K562 (cell line): ENCODE data around the gene ANKRD24. TPM values are rescaled to one million over a fixed set of nuclear protein-coding genes. Genes with fewer than 3 reads are reported as not detected.

Experiments used
- ATAC-seq: fragments of 200-7000 bp; cut with Tn5 transposase; 3 replicates; pipeline ENCODE4 v1.9.1; 2020; ENCODE audit warnings: moderate library complexity
- BruUV-seq: library from RNA; stranded (reverse); fragments of 400-500 nt; replicated peaks from 2 replicates; lab custom pipeline; 2021; lab: Mats Ljungman, UMichigan
- CTCF ChIA-PET: fragments of 300-600 bp; formaldehyde crosslinking; extraction: SDS; loops from one replicate; lab custom pipeline; 2021; ENCODE audit warnings: low intra/inter-chr PET ratio; lab: Yijun Ruan, JAX
- POLR2A ChIA-PET: fragments of 300-600, 350-650 bp; sonication (Branson Sonifier 250); formaldehyde crosslinking; extraction: SDS; loops from one replicate; lab custom pipeline; 2021; ENCODE audit warnings: antibody characterized with exemption, inconsistent platforms; lab: Yijun Ruan, JAX
- DNase-seq, 4 experiments: peaks; one replicate each; pipeline versions ENCODE4 v3.0.0 to v3.0.0-alpha.2; 2011 to 2018; ENCODE audit warnings: low spot score in 3 of 4, mixed read lengths in 3 of 4; ENCODE audit errors: extremely low read depth in 1 of 4
- FAIRE-seq: peaks from 2 replicates; lab custom pipeline; 2011; peaks lifted over from hg19 to GRCh38; lab: Jason Lieb, UNC
- H2AFZ ChIP-seq: 2 replicates; pipeline ENCODE4 v1.6.0; 2011; ENCODE audit warnings: low read depth, low read length, control low read depth, inconsistent platforms
- H3K27ac ChIP-seq: fragments of 200-600 bp; 3 replicates; pipeline ENCODE4 v1.8.0; 2011; ENCODE audit warnings: low read depth, mild to moderate bottlenecking, control low read depth, inconsistent platforms, low read length, moderate library complexity, mixed read lengths; ENCODE audit errors: extremely low read depth
- H3K27me3 ChIP-seq, 2 experiments: fragments of 300-600 bp in 1 of 2; 2 replicates in 1 of 2; 3 replicates in 1 of 2; pipeline versions ENCODE4 v1.6.0 to v1.8.0; 2011; ENCODE audit warnings: inconsistent platforms in 2 of 2, low read length in 2 of 2, mild to moderate bottlenecking in 1 of 2, mixed read lengths in 1 of 2, moderate library complexity in 1 of 2; ENCODE audit not compliant: control insufficient read depth in 2 of 2, insufficient read depth in 2 of 2
- H3K36me3 ChIP-seq: fragments of 300-600 bp; 3 replicates; pipeline ENCODE4 v1.8.0; 2011; ENCODE audit warnings: mild to moderate bottlenecking, low read length, inconsistent platforms; ENCODE audit not compliant: control insufficient read depth, insufficient read depth
- H3K4me1 ChIP-seq, 2 experiments: fragments of 200-600 bp in 1 of 2; replicated peaks in 1 of 2; 2 replicates in 1 of 2; 3 replicates in 1 of 2; pipeline versions ENCODE4 v1.5.1 to v1.8.0; 2011; ENCODE audit warnings: inconsistent platforms in 2 of 2, low read length in 2 of 2, mild to moderate bottlenecking in 1 of 2, mixed read lengths in 1 of 2, moderate library complexity in 1 of 2; ENCODE audit not compliant: control insufficient read depth in 2 of 2, insufficient read depth in 2 of 2
- H3K4me2 ChIP-seq: 2 replicates; pipeline ENCODE4 v1.6.1; 2011; ENCODE audit warnings: low read length, control low read depth, inconsistent platforms, mixed read lengths; ENCODE audit not compliant: insufficient read depth
- H3K4me3 ChIP-seq: fragments of 200-600 bp; sonication (generic), shearing (Covaris generic); 2 replicates; pipeline ENCODE4 v1.5.1; 2016; ENCODE audit warnings: control low read depth, inconsistent platforms
- H3K79me2 ChIP-seq: fragments of 200-600 bp; 3 replicates; pipeline ENCODE4 v1.8.0; 2011; ENCODE audit warnings: low read length, inconsistent platforms; ENCODE audit not compliant: control insufficient read depth, insufficient read depth
- H3K9ac ChIP-seq, 2 experiments: 2 replicates each; pipeline versions ENCODE4 v1.6.0 to v1.6.1; 2011; ENCODE audit warnings: low read depth in 2 of 2, low read length in 2 of 2, control low read depth in 1 of 2, inconsistent platforms in 1 of 2, mild to moderate bottlenecking in 1 of 2, mixed read lengths in 1 of 2; ENCODE audit not compliant: insufficient read depth in 1 of 2
- H3K9me1 ChIP-seq: one replicate; pipeline ENCODE4 v1.6.0; 2011; ENCODE audit warnings: inconsistent platforms, mild to moderate bottlenecking, low read length, moderate library complexity; ENCODE audit not compliant: control insufficient read depth, insufficient read depth
- H3K9me3 ChIP-seq: replicated peaks from 2 replicates; pipeline ENCODE4 v1.5.1; 2011; ENCODE audit warnings: low read depth, low read length, inconsistent platforms; ENCODE audit not compliant: control insufficient read depth, insufficient read depth
- H4K20me1 ChIP-seq: replicated peaks from 2 replicates; pipeline ENCODE4 v1.6.1; 2011; ENCODE audit warnings: low read length, inconsistent platforms, mixed read lengths; ENCODE audit not compliant: control insufficient read depth, insufficient read depth
- POLR2G ChIP-seq: fragments of 200-400 bp; formaldehyde crosslinking; IDR thresholded peaks from 2 replicates; pipeline ENCODE4 v1.6.1; 2017; ENCODE audit warnings: low read depth, mild to moderate bottlenecking, antibody characterized with exemption, low read length, moderate library complexity
- SLC30A9 ChIP-seq: fragments of 250-450 bp; sonication (Bioruptor Pico); IDR thresholded peaks from 2 replicates; pipeline ENCODE4 v1.8.0; 2022; ENCODE audit warnings: mild to moderate bottlenecking, moderate library complexity
- ZBTB7A ChIP-seq: IDR thresholded peaks from 2 replicates; pipeline ENCODE4 v1.6.1; 2011; ENCODE audit warnings: low read depth, mild to moderate bottlenecking, low read length, moderate library complexity, borderline replicate concordance; ENCODE audit not compliant: control insufficient read depth
- WGBS: fragments of 100-300 bp; shearing (Covaris generic); methylation state at CpG from one replicate; pipeline ENCODE4 v1.1.6; 2016; ENCODE audit warnings: low coverage, mixed read lengths; ENCODE audit not compliant: insufficient coverage; ENCODE audit errors: missing lambda C conversion rate; 5-methylcytosine and 5-hydroxymethylcytosine counted together
- in situ Hi-C: fragments of 300-500 bp; cut with MboI; formaldehyde crosslinking; loops from 4 replicates; pipeline ENCODE4 v1.15.0; 2018; ENCODE audit warnings: inconsistent platforms, mixed read lengths
- intact Hi-C: fragments of 100-400 bp; cut with micrococcal nuclease; formaldehyde crosslinking; loops from 2 replicates; pipeline ENCODE4 v1.14.2; 2022
- polyA plus RNA-seq, 8 experiments: library from polyadenylated mRNA; depleted of rRNA in 4 of 8; stranded (reverse) in 5 of 8; unstranded in 3 of 8; fragments of >200 nt; fragmentation: Nextera tagmentation in 2 of 8; fragmentation: Illumina TruSeq in 1 of 8; extraction: Ambion mirVana in 2 of 8; extraction: Trizol in 1 of 8; gene quantifications; 2 replicates each; pipeline versions ENCODE4 v1.2.1 to v1.2.3, GENCODE V29; 2011 to 2014; ENCODE audit warnings: inconsistent platforms in 1 of 8, missing spikeins in 1 of 8
- total RNA-seq, 7 experiments: library from RNA; depleted of rRNA in 6 of 7; stranded (reverse); fragments of >200 nt in 6 of 7; fragmentation: Illumina TruSeq in 2 of 7; extraction: Trizol in 2 of 7; gene quantifications; 2 replicates each; pipeline versions ENCODE4 v1.2.1 to v1.2.3, GENCODE V29; 2011 to 2021; ENCODE audit warnings: low replicate concordance in 1 of 7
- TF ChIP-seq, protein P1 (sequence below): sonication (generic); formaldehyde crosslinking; IDR thresholded peaks from 2 replicates; pipeline ENCODE4 v1.8.0; 2022; ENCODE audit warnings: missing genetic modification reagents, mild to moderate bottlenecking, moderate library complexity, borderline replicate concordance

ANKRD24 gene
- total and polyA plus RNA-seq, 9 of the 15 experiments (the other 6 are each of a cell fraction or from before 2014, with no cell fraction given): 0.07 to 0.12 (median 0.09) TPM; not detected in 5

DNA sequence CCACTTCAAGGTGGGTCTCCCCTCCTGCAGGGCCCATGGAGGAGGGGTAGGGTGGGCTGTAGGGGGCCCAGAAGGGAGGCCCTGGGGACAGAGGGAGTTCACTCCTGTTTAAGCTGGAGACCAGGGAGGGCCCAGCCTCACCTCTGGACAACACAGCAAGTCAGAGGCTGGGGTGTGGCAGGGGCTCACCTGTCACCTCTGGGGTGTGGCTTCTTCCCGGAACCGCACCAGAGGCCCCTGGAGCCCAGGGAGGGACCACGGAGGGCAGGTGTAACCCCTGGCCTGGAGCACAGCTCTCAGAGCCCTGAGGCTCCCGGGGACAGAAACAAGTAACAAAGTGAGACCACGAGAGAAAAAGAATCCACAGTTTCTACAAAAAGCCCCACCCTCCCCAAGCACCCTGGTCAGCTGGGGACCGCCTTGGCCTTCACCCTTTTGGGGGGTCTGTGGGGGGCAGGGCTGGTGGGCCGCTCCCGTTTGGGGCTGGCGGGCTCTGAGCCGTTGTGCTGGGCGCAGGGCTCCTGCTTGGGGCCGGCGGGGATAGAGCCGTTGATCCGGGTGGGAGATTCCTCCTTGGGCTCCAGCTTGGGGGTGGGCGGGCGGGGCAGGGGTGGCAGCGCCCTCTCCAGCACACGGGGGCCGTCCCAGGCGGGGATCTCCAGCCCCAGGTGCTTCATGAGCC lies 8.1 kb upstream of the ANKRD24 start:
- Histone ChIP-seq H3K9ac (peak overlapping the region in 1 of 2 experiments; percentile 64; a peak in 1 of 4 replicates), H3K27ac (no peak overlapping the region), H2AFZ (no peak overlapping the region), H3K36me3 (peaks cover 16% of the 10 kb centered on the region; the same call in 1 of the 3 replicates), H3K79me2 (no peaks in the 10 kb centered on the region), H3K4me3 (no peak overlapping the region), H3K9me1 (no peaks in the 10 kb centered on the region), H4K20me1 (peaks cover 12% of the 10 kb centered on the region; the same call in 1 of the 2 replicates), H3K4me1 (peaks cover 0 to 47% of the 10 kb centered on the region in 2 experiments; a peak in 2 of 5 replicates), H3K4me2 (no peak overlapping the region), H3K27me3 (peaks cover 8 to 26% of the 10 kb centered on the region in 2 experiments; a peak in 4 of 5 replicates), H3K9me3 (no peaks in the 10 kb centered on the region)
- ATAC-seq (peak; percentile 53), FAIRE-seq (no peak), DNase-seq (peak in 1 of 4 experiments; percentile 25)
- in situ Hi-C loops (no loop called here), intact Hi-C loops (no loop called here)
- TF ChIP-seq, protein P1, sequence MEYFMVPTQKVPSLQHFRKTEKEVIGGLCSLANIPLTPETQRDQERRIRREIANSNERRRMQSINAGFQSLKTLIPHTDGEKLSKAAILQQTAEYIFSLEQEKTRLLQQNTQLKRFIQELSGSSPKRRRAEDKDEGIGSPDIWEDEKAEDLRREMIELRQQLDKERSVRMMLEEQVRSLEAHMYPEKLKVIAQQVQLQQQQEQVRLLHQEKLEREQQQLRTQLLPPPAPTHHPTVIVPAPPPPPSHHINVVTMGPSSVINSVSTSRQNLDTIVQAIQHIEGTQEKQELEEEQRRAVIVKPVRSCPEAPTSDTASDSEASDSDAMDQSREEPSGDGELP (CRISPR knock-in tag): peak; percentile 12; the same call in 1 of the 2 replicates
- TF ChIP-seq POLR2G: 0 out of 2 replicates have a peak, but pooled peaks have one; percentile 18
- TF ChIP-seq ZBTB7A: 0 out of 2 replicates have a peak, but pooled peaks have one; percentile 21
- no peak for TF ChIP-seq SLC30A9 (CRISPR knock-in tag)
- BruUV-seq: no TSS peak
- ChIA-PET CTCF (no interaction called here), POLR2A (interaction anchor here (1.3 kb wide), 1 partner anchor 21 kb away, joined by 5 read pairs; the partner anchor contains the start of gene CREB3L3)
- WGBS: 26% methylated on average over 6 of the region's 21 CpGs
